ENCODE data around the gene CENPL. TPM values are rescaled to one million over a fixed set of nuclear protein-coding genes. Genes with fewer than 3 reads are reported as not detected.

CENPL gene
- total and polyA plus RNA-seq, 10 of the 15 experiments (the other 5 are each of a cell fraction or from before 2014, with no cell fraction given), result 14.9 to 32.1 (median 24.5) TPM

DNA sequence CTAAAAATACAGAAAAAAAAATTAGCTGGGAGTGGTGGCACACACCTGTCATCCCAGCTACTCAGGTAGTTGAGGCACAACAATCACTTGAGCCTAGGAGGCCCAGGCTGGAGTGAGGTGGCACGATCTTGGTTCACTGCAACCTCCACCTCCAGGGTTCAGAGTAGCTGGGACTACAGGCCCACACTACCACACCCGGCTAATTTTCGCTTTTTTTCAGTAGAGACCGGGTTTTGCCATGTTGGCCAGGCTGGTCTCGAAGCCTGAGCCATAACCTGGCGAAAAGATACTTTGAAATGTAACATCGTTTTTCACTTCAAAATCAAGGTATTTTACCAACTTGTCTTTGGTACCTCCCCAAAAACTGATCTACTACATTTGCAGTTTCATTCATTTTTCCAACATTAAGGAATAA lies 37.1 kb upstream of the CENPL start (continued):
- TF ChIP-seq, protein P1, sequence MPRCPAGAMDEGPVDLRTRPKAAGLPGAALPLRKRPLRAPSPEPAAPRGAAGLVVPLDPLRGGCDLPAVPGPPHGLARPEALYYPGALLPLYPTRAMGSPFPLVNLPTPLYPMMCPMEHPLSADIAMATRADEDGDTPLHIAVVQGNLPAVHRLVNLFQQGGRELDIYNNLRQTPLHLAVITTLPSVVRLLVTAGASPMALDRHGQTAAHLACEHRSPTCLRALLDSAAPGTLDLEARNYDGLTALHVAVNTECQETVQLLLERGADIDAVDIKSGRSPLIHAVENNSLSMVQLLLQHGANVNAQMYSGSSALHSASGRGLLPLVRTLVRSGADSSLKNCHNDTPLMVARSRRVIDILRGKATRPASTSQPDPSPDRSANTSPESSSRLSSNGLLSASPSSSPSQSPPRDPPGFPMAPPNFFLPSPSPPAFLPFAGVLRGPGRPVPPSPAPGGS (IDR thresholded peaks at IDR 0.05; ENCODE audit: borderline replicate concordance, insufficient read depth, low read depth, low read length, poor library complexity, severe bottlenecking), result peak; percentile 42
- TF ChIP-seq SKIL (IDR thresholded peaks at IDR 0.05; ENCODE audit: low read depth, poor library complexity, severe bottlenecking) (no peak), KDM1A (IDR thresholded peaks at IDR 0.05; ENCODE audit: borderline replicate concordance) (no peak), TCF3 (IDR thresholded peaks at IDR 0.05; ENCODE audit: borderline replicate concordance, insufficient read depth, low read depth, low read length) (0 out of 2 replicates have a peak, but pooled peaks have one; percentile 15), FOXK2 (IDR thresholded peaks at IDR 0.05) (no peak), ZBTB40 (IDR thresholded peaks at IDR 0.05; ENCODE audit: borderline replicate concordance) (no peak), PBX3 (IDR thresholded peaks at IDR 0.05; ENCODE audit: insufficient replicate concordance, low read depth, low read length) (no peak), MYB (IDR thresholded peaks at IDR 0.05; ENCODE audit: borderline replicate concordance, low read depth, low read length) (no peak), RBBP5 (conservative IDR thresholded peaks at IDR 0.05) (no peak), NR2C1 (IDR thresholded peaks at IDR 0.05) (no peak), CBFB (IDR thresholded peaks at IDR 0.05; ENCODE audit: low read depth) (0 out of 2 replicates have a peak, but pooled peaks have one; percentile 3), POLR2AphosphoS5 (IDR thresholded peaks at IDR 0.05; ENCODE audit: low read length) (0 out of 2 replicates have a peak, but pooled peaks have one; percentile 19), NFYA (IDR thresholded peaks at IDR 0.05; ENCODE audit: borderline replicate concordance, low read depth, low read length) (no peak), HCFC1 (IDR thresholded peaks at IDR 0.05; ENCODE audit: low read length) (no peak), CEBPB (IDR thresholded peaks at IDR 0.05; ENCODE audit: borderline replicate concordance in 1 of 2, low read depth in 2 of 2, low read length in 2 of 2) (no peak), SREBF2 (IDR thresholded peaks at IDR 0.05; ENCODE audit: low read length) (no peak)
- TF ChIP-seq, protein P2, sequence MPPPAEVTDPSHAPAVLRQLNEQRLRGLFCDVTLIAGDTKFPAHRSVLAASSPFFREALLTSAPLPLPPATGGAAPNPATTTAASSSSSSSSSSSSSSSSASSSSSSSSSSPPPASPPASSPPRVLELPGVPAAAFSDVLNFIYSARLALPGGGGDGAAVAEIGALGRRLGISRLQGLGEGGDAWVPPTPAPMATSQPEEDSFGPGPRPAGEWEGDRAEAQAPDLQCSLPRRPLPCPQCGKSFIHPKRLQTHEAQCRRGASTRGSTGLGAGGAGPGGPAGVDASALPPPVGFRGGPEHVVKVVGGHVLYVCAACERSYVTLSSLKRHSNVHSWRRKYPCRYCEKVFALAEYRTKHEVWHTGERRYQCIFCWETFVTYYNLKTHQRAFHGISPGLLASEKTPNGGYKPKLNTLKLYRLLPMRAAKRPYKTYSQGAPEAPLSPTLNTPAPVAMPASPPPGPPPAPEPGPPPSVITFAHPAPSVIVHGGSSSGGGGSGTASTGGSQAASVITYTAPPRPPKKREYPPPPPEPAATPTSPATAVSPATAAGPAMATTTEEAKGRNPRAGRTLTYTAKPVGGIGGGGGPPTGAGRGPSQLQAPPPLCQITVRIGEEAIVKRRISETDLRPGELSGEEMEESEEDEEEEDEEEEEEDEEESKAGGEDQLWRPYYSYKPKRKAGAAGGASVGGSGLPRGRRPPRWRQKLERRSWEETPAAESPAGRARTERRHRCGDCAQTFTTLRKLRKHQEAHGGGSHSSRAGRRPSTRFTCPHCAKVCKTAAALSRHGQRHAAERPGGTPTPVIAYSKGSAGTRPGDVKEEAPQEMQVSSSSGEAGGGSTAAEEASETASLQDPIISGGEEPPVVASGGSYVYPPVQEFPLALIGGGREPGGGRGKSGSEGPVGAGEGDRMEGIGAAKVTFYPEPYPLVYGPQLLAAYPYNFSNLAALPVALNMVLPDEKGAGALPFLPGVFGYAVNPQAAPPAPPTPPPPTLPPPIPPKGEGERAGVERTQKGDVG (CRISPR knock-in tag; IDR thresholded peaks at IDR 0.05), result no peak

All from GM12878 (cell line).